Activated T-helper 2 cell treated with anti-CD3 and anti-CD28 coated beads, Interferon-gamma antibody, Interleukin-2, Interleukin-4, amounts not matched to agents 10 μg/mL and 5 μg/mL and 100 μg/mL, durations not matched to agents 14 hours and 24 hours and 36 hours (primary cell): ENCODE measurements around the gene ASIP. TPM values are rescaled to one million over a fixed set of nuclear protein-coding genes. Genes with fewer than 3 reads are reported as not detected.
"Not testable (repeated sequence)": the region's sequence is repeated elsewhere in the genome, so short reads cannot be mapped to it uniquely, and the experiment has no call there.

Experiments
- DNase-seq: peaks from one replicate; pipeline ENCODE4 v3.0.0; 2021; ENCODE audit warnings: low spot score
- H3K27ac Mint-ChIP-seq: one replicate; pipeline ENCODE4 v1.8.0; 2021; ENCODE audit warnings: mixed read lengths
- H3K27me3 Mint-ChIP-seq: one replicate; pipeline ENCODE4 v1.8.0; 2021; ENCODE audit warnings: low read depth, mixed read lengths
- H3K36me3 Mint-ChIP-seq: one replicate; pipeline ENCODE4 v1.8.0; 2021; ENCODE audit warnings: low read depth, mixed read lengths
- H3K4me1 Mint-ChIP-seq: one replicate; pipeline ENCODE4 v1.8.0; 2021; ENCODE audit warnings: low read depth, mixed read lengths
- H3K4me3 Mint-ChIP-seq: one replicate; pipeline ENCODE4 v1.8.0; 2021; ENCODE audit warnings: low read depth, mild to moderate bottlenecking, moderate library complexity, mixed read lengths
- H3K9me3 Mint-ChIP-seq: one replicate; pipeline ENCODE4 v1.8.0; 2021; ENCODE audit warnings: mixed read lengths
- intact Hi-C: fragments of 100-400 bp; cut with micrococcal nuclease; formaldehyde crosslinking; loops from one replicate; pipeline ENCODE4 v1.15.1; 2023
- total RNA-seq: library from RNA; stranded (reverse); gene quantifications from 2 replicates; pipeline ENCODE4 v1.2.3, GENCODE V29; 2022

Gene ASIP
- total RNA-seq, 1 donor from 2014 or later: not detected

DNA sequence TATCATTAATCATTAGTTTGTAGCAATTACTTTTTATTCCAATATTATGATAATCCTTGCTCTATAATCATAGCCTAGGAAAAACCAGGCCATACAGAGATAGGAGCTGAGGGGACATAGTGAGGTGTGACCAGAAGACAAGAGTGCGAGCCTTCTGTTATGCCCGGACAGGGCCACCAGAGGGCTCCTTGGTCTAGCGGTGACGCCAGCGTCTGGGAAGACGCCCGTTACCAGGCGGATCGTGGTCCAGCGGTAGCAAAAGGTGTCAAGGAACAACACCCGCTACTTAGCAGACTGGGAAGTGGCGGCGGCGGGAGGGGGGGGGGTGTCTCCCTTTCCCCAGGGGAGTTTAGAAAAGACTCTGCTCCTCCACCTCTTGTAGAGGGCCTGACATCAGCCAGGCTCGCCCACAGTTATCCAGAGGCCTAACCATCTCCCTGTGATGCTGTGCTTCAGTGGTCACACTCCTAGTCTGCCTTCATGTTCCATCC, 57.1 kb downstream of the ASIP start:
- H3K4me3 Mint-ChIP-seq, H3K4me1 Mint-ChIP-seq, H3K27ac Mint-ChIP-seq, H3K27me3 Mint-ChIP-seq, intact Hi-C loops, DNase-seq, H3K9me3 Mint-ChIP-seq: not testable (repeated sequence)
- H3K36me3 Mint-ChIP-seq: peaks cover 21% of the 10 kb centered on the region

DNA sequence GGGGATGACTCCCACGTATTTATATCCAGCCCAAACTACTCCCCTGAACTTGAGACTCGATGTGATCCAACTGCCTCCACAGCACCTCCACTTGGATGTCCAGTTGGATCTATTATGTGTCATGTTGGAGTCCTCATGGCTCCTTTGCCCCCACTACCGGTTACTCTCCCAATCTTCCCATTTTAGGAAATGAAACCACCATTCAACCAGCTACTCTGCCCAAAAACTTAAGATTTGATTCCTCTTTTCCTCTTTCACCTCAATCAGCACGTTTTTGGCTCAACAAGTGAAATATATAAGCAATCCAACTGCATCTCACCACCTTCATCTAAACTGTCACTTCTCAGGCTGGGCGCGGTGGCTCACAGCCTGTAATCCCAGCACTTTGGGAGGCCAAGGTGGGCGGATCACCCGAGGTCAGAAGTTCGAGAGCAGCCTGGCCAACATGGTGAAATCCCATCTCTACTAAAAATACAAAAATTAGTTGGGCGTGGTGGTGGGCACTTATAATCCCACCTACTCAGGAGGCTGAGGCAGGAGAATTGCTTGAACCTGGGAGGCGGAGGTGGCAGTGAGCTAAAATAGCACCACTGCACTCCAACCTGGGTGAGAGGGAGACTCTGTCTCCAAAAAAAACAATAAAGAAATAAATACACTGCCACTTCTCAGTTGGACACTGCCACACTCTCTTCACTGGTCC, 58.5 kb downstream of the ASIP start:
- peaks cover 13% of the 10 kb centered on the region for H3K4me1 Mint-ChIP-seq
- H3K9me3 Mint-ChIP-seq: no peaks in the 10 kb centered on the region
- no peak for DNase-seq
- intact Hi-C loops: no loop called here
- H3K27me3 Mint-ChIP-seq: no peaks in the 10 kb centered on the region
- no peak overlapping the region for H3K27ac Mint-ChIP-seq
- peaks cover 9% of the 10 kb centered on the region for H3K36me3 Mint-ChIP-seq
- no peak overlapping the region for H3K4me3 Mint-ChIP-seq

DNA sequence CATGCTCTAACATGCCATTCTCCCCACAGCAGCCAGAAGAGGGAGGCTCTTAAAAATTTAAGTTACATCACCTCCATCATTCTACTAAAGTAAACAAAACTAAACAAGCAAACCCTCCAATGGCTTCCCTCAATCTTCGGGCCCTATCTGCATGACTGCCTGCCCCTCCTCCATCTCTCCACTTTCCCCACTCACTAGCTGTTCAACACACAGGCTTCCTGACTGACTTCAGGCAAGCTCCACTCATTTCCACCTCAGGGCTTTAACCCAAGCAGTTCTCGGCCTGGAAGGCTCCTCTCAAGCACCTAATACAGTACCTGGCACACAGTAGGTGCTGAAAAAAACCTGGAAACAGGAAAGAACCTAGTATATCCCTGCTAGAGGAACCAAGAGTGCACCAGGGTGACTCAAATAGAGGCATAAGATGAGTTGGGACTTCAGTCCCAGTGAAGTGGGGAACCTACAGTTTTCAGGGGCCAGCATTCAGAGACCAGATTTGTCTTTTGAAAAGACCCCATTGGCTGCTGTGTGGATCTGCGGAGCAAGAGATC, 59.1 kb downstream of the ASIP start:
- no peak overlapping the region for H3K27ac Mint-ChIP-seq
- intact Hi-C loops: no loop called here

DNA sequence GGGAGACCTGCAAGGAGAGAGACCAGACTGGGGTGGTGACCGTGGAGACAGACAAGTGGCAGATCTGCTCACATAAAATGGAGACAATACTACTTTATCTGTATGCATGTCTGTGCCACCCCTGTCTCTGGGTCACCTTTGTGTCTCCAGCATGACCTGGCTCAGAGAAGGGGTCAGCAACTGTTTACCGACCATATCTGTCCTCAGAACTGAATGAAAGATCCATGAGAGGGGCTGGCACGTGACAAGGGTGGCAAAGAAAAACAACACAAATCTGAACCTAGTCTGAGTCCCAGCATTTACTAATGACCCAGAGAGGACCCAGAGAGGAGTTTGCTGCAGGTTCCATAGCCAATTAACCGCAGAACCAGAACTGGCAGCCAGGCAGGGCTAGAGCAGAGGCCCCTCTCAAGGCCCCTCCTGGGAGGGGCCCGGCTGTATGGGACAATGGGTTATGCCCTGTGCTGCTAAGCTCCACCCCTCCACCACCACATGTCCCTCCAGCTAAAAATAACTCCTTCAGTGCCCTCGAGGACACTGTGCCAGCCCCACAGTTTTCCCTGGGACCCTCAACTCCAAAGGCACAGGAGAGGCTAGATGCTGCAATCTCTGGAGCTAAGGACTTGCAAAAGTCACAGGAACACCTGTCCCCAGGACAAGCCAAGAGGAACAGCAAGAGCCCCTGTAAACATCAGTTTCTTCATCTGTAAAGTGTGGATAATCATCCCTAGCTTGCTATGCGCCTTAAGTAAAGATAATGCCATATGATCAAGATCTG, 59.8 kb downstream of the ASIP start:
- peaks cover 13% of the 10 kb centered on the region for H3K4me1 Mint-ChIP-seq

More for the DNA sequence above, 59.1 kb downstream of the ASIP start:
- Mint-ChIP-seq H3K36me3 (peaks cover 9% of the 10 kb centered on the region), H3K4me1 (peaks cover 13% of the 10 kb centered on the region), H3K4me3 (no peak overlapping the region), H3K27me3 (no peaks in the 10 kb centered on the region), H3K9me3 (no peaks in the 10 kb centered on the region)
- DNase-seq: no peak

DNA sequence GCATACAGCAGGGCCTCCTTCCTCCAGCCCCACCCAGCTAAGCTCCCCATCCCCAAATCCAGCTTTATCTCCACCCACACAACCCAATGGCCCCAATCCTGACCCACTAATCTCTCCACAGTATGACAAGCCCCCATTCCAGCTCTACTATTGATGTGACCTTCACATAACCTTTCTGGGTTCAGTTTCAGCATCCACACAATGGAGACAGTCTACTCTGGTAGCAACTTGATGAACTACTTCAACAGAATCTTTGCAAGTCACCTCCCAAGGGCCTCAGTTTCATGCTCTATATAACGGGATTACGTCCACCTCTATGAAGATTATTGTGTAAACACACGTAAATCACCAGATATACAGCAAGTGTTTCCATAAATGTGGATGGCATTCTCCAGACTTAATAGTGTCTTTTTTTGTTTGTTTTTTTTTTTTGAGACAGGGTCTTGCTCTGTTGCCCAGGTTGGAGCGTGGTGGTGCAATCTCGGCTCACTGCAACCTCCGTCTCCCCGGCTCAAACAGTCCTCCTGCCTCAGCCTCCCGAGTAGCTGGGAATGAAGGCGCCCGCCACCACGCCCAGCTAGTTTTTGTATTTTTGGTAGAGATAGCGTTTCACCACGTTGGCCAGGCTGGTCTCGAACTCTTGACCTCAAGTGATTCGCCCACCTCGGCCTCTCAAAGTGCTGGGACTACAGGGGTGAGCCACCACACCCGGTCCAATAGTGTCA, 60.5 kb downstream of the ASIP start:
- no peaks in the 10 kb centered on the region for H3K27me3 Mint-ChIP-seq
- peak overlapping the region; percentile 88 for H3K27ac Mint-ChIP-seq
- no peaks in the 10 kb centered on the region for H3K9me3 Mint-ChIP-seq
- peaks cover 13% of the 10 kb centered on the region for H3K4me1 Mint-ChIP-seq
- peak overlapping the region; percentile 87 for H3K4me3 Mint-ChIP-seq
- DNase-seq: no peak
- peaks cover 6% of the 10 kb centered on the region for H3K36me3 Mint-ChIP-seq
- intact Hi-C loops: loop anchor here (2.0 kb wide), 1 partner anchor 215 kb away; the partner anchor contains the start of gene DYNLRB1

More for the DNA sequence above, 59.8 kb downstream of the ASIP start:
- Mint-ChIP-seq H3K9me3 (no peaks in the 10 kb centered on the region), H3K27ac (peak overlapping the region; percentile 88), H3K36me3 (peaks cover 7% of the 10 kb centered on the region), H3K4me3 (peak overlapping the region; percentile 87), H3K27me3 (no peaks in the 10 kb centered on the region)
- DNase-seq: no peak
- intact Hi-C loops: no loop called here

DNA sequence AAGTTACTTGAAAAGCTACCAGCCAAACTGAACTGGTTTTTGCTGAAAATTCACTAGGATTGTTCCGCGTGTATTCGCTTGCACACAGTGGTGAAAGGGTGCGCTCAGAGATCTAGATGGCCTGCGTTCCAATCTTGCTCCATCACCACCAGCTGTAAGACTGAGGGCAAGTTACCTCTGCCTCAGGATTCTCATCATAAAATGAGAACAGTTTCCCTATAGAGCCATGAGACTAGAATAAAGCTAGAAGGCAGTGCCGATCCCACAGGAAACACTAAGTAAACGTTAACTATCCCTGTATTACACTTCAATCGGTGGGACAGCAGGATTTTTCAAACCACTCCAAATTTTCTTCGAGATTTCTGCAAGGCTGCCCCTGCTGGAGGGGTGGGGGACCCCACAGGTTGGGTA, 61.1 kb downstream of the ASIP start:
- Mint-ChIP-seq H3K4me1 (peaks cover 13% of the 10 kb centered on the region), H3K27ac (peak overlapping the region; percentile 88), H3K36me3 (peaks cover 6% of the 10 kb centered on the region), H3K9me3 (no peaks in the 10 kb centered on the region), H3K27me3 (no peaks in the 10 kb centered on the region), H3K4me3 (peak overlapping the region; percentile 87)
- intact Hi-C loops: loop anchor here (2.0 kb wide), 1 partner anchor 214 kb away; the partner anchor contains the start of gene DYNLRB1
- no peak for DNase-seq

DNA sequence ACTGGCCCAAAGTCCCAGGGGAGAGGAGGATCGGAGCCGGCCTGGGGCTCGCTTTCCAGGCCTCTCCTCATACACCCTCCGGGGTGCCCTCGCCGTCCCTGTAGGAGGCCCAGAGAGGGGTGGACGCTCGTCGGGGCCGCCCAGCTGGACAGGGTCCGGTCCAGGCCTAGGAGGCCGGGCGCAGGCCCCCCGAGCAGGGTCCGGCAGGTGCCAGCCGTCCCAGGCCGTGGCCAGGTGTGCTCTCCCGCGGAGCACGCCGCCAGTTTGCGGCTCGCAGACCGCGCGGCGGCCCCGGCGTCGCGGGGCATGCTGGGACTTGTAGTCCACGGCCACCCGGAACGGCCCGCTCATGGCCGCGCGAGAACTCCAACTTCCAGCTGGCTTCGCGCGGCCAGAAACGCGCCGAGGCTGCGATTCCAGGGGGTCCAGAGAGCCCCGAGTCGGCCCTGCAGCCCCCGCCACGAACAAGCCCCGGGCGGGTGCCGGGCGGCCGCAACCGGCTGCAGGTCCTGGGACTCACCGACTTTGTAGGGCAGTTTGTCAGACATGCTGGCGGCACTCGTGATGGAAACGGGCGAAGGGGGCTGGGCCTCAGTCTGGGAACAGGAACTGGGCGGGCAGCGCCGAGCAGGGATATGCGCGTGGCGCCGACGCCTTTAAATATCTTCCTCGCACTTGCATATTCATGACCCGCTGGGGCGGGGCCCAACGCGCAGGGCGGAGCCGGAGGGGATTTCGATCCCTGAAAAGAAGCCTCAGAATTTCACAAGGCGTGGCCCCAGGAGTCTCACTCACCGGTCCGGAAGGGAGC, 61.7 kb downstream of the ASIP start, which contains the start of gene AHCY:
AHCY (minus strand) TSS at position 633 of the 811 bp plus-strand sequence; CDS start at position 548, 85 bp downstream.
- Mint-ChIP-seq H3K4me3 (peak within 1 kb of the TSS; percentile 87), H3K4me1 (peaks cover 13% of the 10 kb centered on the region), H3K27me3 (peaks cover 2% of the 10 kb centered on the region), H3K27ac (peak within 1 kb of the TSS; percentile 88), H3K9me3 (no peaks in the 10 kb centered on the region), H3K36me3 (peaks cover 6% of the 10 kb centered on the region)
- peak; percentile 93 for DNase-seq
- intact Hi-C loops: loop anchor here (1.0 to 2.0 kb wide), 4 partner anchors 60 to 573 kb away; partner anchors contain the start of genes ACSS2, DYNLRB1, EIF2S2 and ITCH

DNA sequence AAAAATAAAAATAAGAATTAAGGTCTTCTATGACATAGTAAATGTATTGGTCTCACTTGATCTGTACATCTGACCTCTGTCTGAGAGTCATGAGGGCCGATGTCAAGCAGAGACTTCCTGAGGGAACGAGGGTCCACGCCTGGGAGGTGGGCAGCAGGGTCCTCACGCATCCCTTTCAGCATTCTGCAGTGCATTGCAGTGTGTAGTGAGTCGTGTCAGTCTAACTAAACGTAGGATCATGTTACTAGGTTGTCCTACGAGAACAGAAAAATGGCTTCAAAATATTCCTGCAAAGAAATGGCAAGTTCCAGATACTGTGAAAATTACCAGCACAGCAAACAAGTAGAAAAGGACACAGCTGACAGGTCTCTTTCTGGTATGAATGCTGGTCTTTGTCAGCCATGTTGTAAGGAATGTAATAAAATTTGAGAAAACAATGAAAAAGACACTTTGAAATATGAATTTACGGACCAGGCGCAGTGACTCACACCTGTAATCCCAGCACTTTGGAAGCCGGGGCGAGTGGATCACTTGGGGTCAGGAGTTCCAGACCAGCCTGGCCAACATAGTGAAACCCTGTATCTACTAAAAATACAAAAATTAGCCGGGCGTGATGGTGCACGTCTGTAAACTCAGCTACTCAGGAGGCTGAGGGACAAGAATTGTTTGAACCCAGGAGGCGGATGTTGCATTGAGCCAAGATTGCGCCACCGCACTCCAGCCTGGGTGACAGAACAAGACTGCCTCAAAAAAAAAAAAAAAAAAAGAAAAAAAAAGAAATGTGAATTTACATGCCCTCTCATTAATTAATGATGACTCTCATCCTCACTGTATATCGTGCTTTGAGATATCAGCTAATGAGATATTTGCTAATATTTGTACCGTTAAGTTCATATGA, 64.4 kb downstream of the ASIP start:
- intact Hi-C loops: no loop called here
- H3K4me1 Mint-ChIP-seq: peaks cover 13% of the 10 kb centered on the region

DNA sequence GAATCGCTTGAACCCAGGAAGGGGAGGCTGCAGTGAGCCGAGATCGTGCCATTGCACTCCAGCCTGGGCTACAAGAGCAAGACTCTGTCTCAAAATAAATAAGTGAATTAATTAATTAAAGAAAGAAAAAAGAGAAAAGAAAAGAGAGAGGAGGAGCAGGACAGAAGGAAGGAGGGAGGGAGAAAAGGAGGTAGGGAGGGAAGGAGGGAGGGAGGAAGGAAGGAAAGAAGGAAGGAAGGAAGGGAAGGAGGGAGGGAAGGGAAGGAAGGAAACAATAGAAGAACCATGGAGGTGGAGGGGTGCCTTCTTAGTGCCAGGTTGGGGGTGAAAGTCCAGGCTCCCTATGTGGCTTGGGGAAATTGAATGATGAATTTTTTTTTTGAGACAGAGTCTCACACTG, 68.5 kb downstream of the ASIP start:
- no peak overlapping the region for H3K4me3 Mint-ChIP-seq
- H3K9me3 Mint-ChIP-seq: no peaks in the 10 kb centered on the region
- H3K4me1 Mint-ChIP-seq: peaks cover 13% of the 10 kb centered on the region
- H3K36me3 Mint-ChIP-seq: no peaks in the 10 kb centered on the region
- peaks cover 23% of the 10 kb centered on the region for H3K27me3 Mint-ChIP-seq
- intact Hi-C loops: loop anchor here (5.0 to 10.0 kb wide), 4 partner anchors 125 to 455 kb away; partner anchors contain the start of gene PIGU
- no peak overlapping the region for H3K27ac Mint-ChIP-seq
- DNase-seq: no peak

More for the DNA sequence above, 64.4 kb downstream of the ASIP start:
- Mint-ChIP-seq H3K27me3 (peaks cover 7% of the 10 kb centered on the region), H3K36me3 (peaks cover 6% of the 10 kb centered on the region), H3K9me3 (no peaks in the 10 kb centered on the region), H3K27ac (no peak overlapping the region), H3K4me3 (no peak overlapping the region)
- DNase-seq: no peak

DNA sequence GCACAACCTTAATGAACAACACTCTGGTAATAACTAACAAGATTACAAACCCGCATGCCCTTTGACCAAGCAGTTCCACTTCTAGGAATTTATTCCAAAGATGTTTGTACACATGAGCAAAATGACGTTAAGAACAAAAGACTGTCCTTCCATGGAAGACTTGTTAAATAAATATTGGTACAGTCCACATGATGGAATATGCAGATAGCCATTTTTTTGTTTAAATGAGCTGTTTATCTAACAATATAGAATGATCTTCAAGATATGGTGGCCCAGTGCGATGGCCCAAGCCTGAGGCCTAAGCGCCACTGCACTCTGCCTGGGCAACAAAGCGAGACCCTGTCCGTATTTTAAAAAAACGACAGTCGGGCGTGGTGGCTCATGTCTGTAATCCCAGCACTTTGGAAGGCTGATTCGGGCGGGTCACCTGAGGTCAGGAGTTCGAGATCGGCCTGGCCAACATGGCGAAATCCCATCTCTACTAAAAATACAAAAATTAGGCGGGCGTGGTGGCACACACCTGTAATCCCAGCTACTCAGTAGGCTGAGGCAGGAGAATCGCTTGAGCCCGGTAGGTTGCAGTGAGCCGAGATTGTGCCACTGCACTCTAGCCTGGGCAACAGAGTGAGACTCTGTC, 69.4 kb downstream of the ASIP start:
- no peaks in the 10 kb centered on the region for H3K36me3 Mint-ChIP-seq
- DNase-seq: no peak
- no peak overlapping the region for H3K27ac Mint-ChIP-seq
- no peaks in the 10 kb centered on the region for H3K9me3 Mint-ChIP-seq
- peaks cover 23% of the 10 kb centered on the region for H3K27me3 Mint-ChIP-seq
- intact Hi-C loops: loop anchor here (5.0 to 10.0 kb wide), 4 partner anchors 124 to 454 kb away; partner anchors contain the start of gene PIGU
- no peak overlapping the region for H3K4me3 Mint-ChIP-seq
- peaks cover 14% of the 10 kb centered on the region for H3K4me1 Mint-ChIP-seq
